Measurements from ENCODE around the gene ARFGEF2. TPM values are rescaled to one million over a fixed set of nuclear protein-coding genes. Genes with fewer than 3 reads are reported as not detected.

Gene ARFGEF2
- total and polyA plus RNA-seq, 2 of the 8 experiments (the other 6 are each of a cell fraction or from before 2014, with no cell fraction given): 8.1 to 21.8 TPM

- H3K36me3 ChIP-seq (ENCODE audit: control insufficient read depth in 2 of 4, insufficient read depth in 4 of 4, low read length in 3 of 4): peaks cover 0 to 21% (median 2%) of the 10 kb centered on the region in 4 experiments; a peak in 3 of 8 replicates
- peak within 1 kb of the TSS; percentile 86 to 91 for H3K4me2 ChIP-seq (ENCODE audit: insufficient read depth in 1 of 2, low read depth in 2 of 2, low read length in 2 of 2)
- no peaks in the 10 kb centered on the region for H3K27me3 ChIP-seq (replicated peaks in 1 of 4; ENCODE audit: control insufficient read depth in 3 of 4, extremely low read depth in 1 of 4, insufficient read depth in 3 of 4, low read length in 3 of 4)
- peak within 1 kb of the TSS; percentile 88 for H3K56ac ChIP-seq (replicated peaks; ENCODE audit: insufficient read length, low read depth, low read length)
- DNase-seq (ENCODE audit: low read depth in 1 of 2, low spot score in 2 of 2): peak; percentile 87 to 98
- peak within 1 kb of the TSS; percentile 100 for H4K8ac ChIP-seq (ENCODE audit: extremely low read depth, insufficient read depth, low read length)
- peaks cover 11 to 13% of the 10 kb centered on the region in 2 experiments for H4K20me1 ChIP-seq (replicated peaks in 1 of 2; ENCODE audit: control insufficient read depth in 1 of 2, insufficient read depth in 2 of 2, low read length in 2 of 2)
- H2BK15ac ChIP-seq (ENCODE audit: low read length): no peak within 1 kb of the TSS
- peak within 1 kb of the TSS; percentile 88; the same call in 1 of the 2 replicates for H2AK5ac ChIP-seq (ENCODE audit: low read depth, low read length)
- peak within 1 kb of the TSS; percentile 95 to 99 (median 98) for H3K4me3 ChIP-seq (ENCODE audit: extremely low read depth in 1 of 4, insufficient read depth in 2 of 4, low read depth in 3 of 4, low read length in 4 of 4)
- no peak within 1 kb of the TSS for H2BK120ac ChIP-seq (replicated peaks; ENCODE audit: low read depth, low read length)
- peak within 1 kb of the TSS; percentile 99 for H3K18ac ChIP-seq (ENCODE audit: extremely low read depth, low read length)
- H2BK20ac ChIP-seq (ENCODE audit: low read length): no peak within 1 kb of the TSS
- peak within 1 kb of the TSS; percentile 75; the same call in 1 of the 2 replicates for H2AFZ ChIP-seq (ENCODE audit: low read length)
- peaks cover 45 to 47% of the 10 kb centered on the region in 2 experiments for H3K79me2 ChIP-seq (ENCODE audit: control insufficient read depth in 1 of 2, insufficient read depth in 2 of 2, low read length in 2 of 2)
- H4K91ac ChIP-seq (replicated peaks; ENCODE audit: insufficient read length, low read length): peak within 1 kb of the TSS; percentile 99
- H3K23ac ChIP-seq (ENCODE audit: insufficient read length): no peak within 1 kb of the TSS
- FAIRE-seq: no peak
- H3K27ac ChIP-seq (ENCODE audit: low read depth, low read length): peak within 1 kb of the TSS; percentile 99
- H3K79me1 ChIP-seq (ENCODE audit: low read depth, low read length): peaks cover 2% of the 10 kb centered on the region; the same call in 1 of the 2 replicates
- peak within 1 kb of the TSS; percentile 99 for H2BK5ac ChIP-seq (ENCODE audit: low read depth, low read length)
- peaks cover 10% of the 10 kb centered on the region; the same call in 1 of the 2 replicates for H3K23me2 ChIP-seq (ENCODE audit: low read depth, low read length)
- peak within 1 kb of the TSS; percentile 97 to 100 (median 100) for H3K9ac ChIP-seq (replicated peaks in 1 of 4; ENCODE audit: extremely low read depth in 1 of 4, low read depth in 3 of 4, low read length in 3 of 4)
- peak within 1 kb of the TSS; percentile 97 for H3K4ac ChIP-seq (replicated peaks; ENCODE audit: insufficient read length, low read depth, low read length)
- H3K4me1 ChIP-seq (replicated peaks in 1 of 4; ENCODE audit: control insufficient read depth in 3 of 4, insufficient read depth in 4 of 4, low read length in 3 of 4): peaks cover 0 to 6% (median 2%) of the 10 kb centered on the region in 4 experiments; a peak in 4 of 7 replicates
- H2BK12ac ChIP-seq (ENCODE audit: low read depth, low read length): peak within 1 kb of the TSS; percentile 43
- H4K5ac ChIP-seq (ENCODE audit: insufficient read length, low read depth, low read length): peak within 1 kb of the TSS; percentile 98
- peak within 1 kb of the TSS; percentile 89 for H3K14ac ChIP-seq (ENCODE audit: insufficient read length)
- no peaks in the 10 kb centered on the region for H3K9me3 ChIP-seq (ENCODE audit: insufficient read depth in 2 of 2, low read depth in 1 of 2, low read length in 1 of 2)
- 1% methylated on average over 71 of the region's 80 CpGs; no CpG with 5 or more reads in 1 of the 2 experiments for WGBS, 2 experiments (ENCODE audit: extremely low coverage in 1 of 2, insufficient coverage in 1 of 2, insufficient read length in 1 of 2, insufficient replicate concordance in 2 of 2, low coverage in 1 of 2, low lambda C conversion rate in 2 of 2, missing lambda C conversion rate in 1 of 2)
- CTCF ChIA-PET (ENCODE audit: partially characterized antibody): interaction anchor here (2.3 kb wide), 1 partner anchor 17 kb away, joined by 8 read pairs; no protein-coding TSS in a partner anchor
- POLR2A ChIA-PET (ENCODE audit: partially characterized antibody): interaction anchor here (0.7 to 3.1 kb wide), 34 partner anchors 9 to 232 kb away, joined by 3 to 57 read pairs (median 4); partner anchors contain the start of genes ARFGEF2, DDX27 and ZNFX1
- TF ChIP-seq GTF2F1 (IDR thresholded peaks at IDR 0.05; ENCODE audit: borderline replicate concordance, low read depth, low read length) (peak; percentile 74), CBX5 (IDR thresholded peaks at IDR 0.05; ENCODE audit: low read depth, low read length) (no peak), KDM5A (IDR thresholded peaks at IDR 0.05; ENCODE audit: low read length) (0 out of 2 replicates have a peak, but pooled peaks have one; percentile 56), EP300 (IDR thresholded peaks at IDR 0.05; ENCODE audit: borderline replicate concordance in 1 of 2, low read depth in 2 of 2, low read length in 2 of 2) (no peak), SIN3A (conservative IDR thresholded peaks at IDR 0.05 in 1 of 2, IDR thresholded peaks at IDR 0.05 in 1 of 2; ENCODE audit: low read depth in 1 of 2, low read length in 2 of 2) (no peak; a peak in 1 of 4 replicates), BCL11A (IDR thresholded peaks at IDR 0.05; ENCODE audit: low read depth in 2 of 2, low read length in 2 of 2) (no peak), TBP (IDR thresholded peaks at IDR 0.05; ENCODE audit: low read depth, low read length) (peak; percentile 88), ZNF274 (IDR thresholded peaks at IDR 0.05; ENCODE audit: borderline replicate concordance, extremely low read depth, low read length) (no peak), EGR1 (IDR thresholded peaks at IDR 0.05; ENCODE audit: borderline replicate concordance, low read depth, low read length) (no peak), CHD2 (IDR thresholded peaks at IDR 0.05; ENCODE audit: low read length) (peak; percentile 78), BACH1 (IDR thresholded peaks at IDR 0.05; ENCODE audit: low read length) (0 out of 2 replicates have a peak, but pooled peaks have one; percentile 20)
These were observed 124.8 kb downstream of the ARFGEF2 start, which contains the start of gene CSE1L for GRCh38 chr20:49046087-49046900. Gene CSE1L, plus strand, starts transcription at chr20:49046312. Its CDS starts 12,152 bp downstream, at chr20:49058464.

All from H1 (cell line).